Activated CD8-positive, alpha-beta memory T cell treated with anti-CD3 and anti-CD28 coated beads, Interleukin-2, amount 10 ng/mL, durations not matched to agents 7 days and 5 days (primary cell): ENCODE results near the gene GJB4. TPM values are rescaled to one million over a fixed set of nuclear protein-coding genes. Genes with fewer than 3 reads are reported as not detected.
"Not testable (repeated sequence)": the region's sequence is repeated elsewhere in the genome, so short reads cannot be mapped to it uniquely, and the experiment has no call there.

Experiments
- ATAC-seq: fragments of 150-1000 bp; cut with Tn5 transposase; one replicate; pipeline ENCODE4 v1.10.0; 2021; ENCODE audit warnings: moderate library complexity
- CTCF ChIA-PET: fragments of 350-600 bp; sonication (Branson Sonifier 250); formaldehyde crosslinking; loops from one replicate; lab custom pipeline; 2021; ENCODE audit warnings: antibody characterized with exemption; lab: Charles Lee
- DNase-seq: peaks from one replicate; pipeline ENCODE4 v3.0.0-alpha.2; 2020
- H3K27ac Mint-ChIP-seq: one replicate; pipeline ENCODE4 v1.8.0; 2021; ENCODE audit warnings: mild to moderate bottlenecking, mixed read lengths
- H3K27me3 Mint-ChIP-seq: one replicate; pipeline ENCODE4 v1.8.0; 2021; ENCODE audit warnings: mixed read lengths
- H3K36me3 Mint-ChIP-seq: one replicate; pipeline ENCODE4 v1.8.0; 2021; ENCODE audit warnings: mild to moderate bottlenecking, mixed read lengths
- H3K4me1 Mint-ChIP-seq: one replicate; pipeline ENCODE4 v1.8.0; 2021; ENCODE audit warnings: mixed read lengths
- H3K4me3 Mint-ChIP-seq: one replicate; pipeline ENCODE4 v1.8.0; 2021; ENCODE audit warnings: mild to moderate bottlenecking, moderate library complexity, mixed read lengths
- H3K9me3 Mint-ChIP-seq: one replicate; pipeline ENCODE4 v1.8.0; 2022; ENCODE audit warnings: low read depth, mixed read lengths
- total RNA-seq, 2 experiments: library from RNA; stranded (reverse); gene quantifications; one replicate each; pipeline ENCODE4 v1.2.3, GENCODE V29; 2021

The GJB4 gene
- not detected for total RNA-seq

DNA sequence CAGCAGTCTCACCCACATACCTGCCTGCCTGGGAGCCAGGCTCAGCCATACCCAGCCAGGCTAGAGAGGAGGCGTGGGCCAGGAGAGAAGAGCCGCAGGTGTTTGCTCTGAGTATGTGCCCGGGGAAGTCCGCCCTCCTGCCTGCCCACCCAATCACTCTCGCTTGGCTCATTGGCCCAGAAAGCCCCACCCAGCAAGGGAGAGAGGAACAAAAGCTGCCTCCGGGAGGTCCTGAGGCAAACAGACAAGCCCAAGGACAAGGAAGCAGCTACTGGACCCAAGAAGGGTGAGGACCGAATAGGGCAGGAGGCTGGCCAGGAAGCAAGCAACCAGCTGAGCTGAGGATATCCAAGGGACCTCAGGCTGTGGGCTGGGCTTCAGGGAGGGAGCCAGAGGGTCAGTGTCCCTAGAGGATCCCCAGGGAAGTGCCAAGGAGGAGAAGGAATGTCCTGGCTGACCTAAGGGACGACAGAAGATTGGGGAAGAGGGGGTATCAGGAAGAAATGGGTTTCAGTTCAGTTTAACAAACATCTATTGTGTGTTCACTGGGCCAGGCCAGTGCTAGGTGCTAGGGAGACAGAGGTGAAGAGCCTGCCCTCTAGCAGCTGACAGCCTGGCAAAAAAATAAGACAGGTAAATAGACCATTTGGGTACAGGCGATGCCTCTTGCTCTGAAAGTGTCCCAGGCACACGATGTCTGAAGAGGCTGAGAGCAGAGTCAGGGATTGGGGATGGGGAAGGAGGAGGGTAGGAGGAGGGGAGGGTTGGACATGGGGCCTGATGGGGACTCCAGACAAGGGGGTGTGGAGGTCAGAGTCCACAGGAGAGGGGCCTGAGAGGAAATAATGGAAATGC, at the start of gene GJB4:
Gene GJB4 (plus strand): TSS at position 238 of the 855 bp plus-strand sequence. CDS start 1,515 bp downstream, outside the sequence.
- no peak for DNase-seq
- no peaks in the 10 kb centered on the region for H3K9me3 Mint-ChIP-seq
- CTCF ChIA-PET, result no interaction called here
- no peak within 1 kb of the TSS for H3K27ac Mint-ChIP-seq
- no peaks in the 10 kb centered on the region for H3K4me1 Mint-ChIP-seq
- no peaks in the 10 kb centered on the region for H3K27me3 Mint-ChIP-seq
- ATAC-seq, result no peak
- H3K36me3 Mint-ChIP-seq, result no peaks in the 10 kb centered on the region
- no peak within 1 kb of the TSS for H3K4me3 Mint-ChIP-seq

DNA sequence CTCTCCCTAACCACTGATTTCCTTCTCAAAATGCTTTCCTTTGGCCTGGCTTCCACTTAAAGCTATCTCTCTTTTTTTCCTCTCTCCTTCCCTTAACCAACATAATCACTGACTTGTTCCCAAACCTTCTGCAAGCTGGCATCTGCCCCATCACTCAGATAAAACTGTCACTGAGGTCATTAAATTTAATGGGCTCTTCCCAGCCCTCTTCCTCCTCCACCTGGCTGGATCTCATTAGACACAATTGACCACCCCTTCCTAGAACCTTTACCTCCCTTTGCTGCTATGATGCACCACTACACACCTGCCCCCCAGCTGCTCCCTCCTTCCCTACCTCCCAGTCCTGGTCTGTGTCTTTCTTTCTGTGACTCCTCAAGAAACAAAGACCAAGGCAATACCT, 48.7 kb upstream of the GJB4 start:
- Mint-ChIP-seq H3K27ac (no peak overlapping the region), H3K4me1 (no peaks in the 10 kb centered on the region), H3K4me3 (no peak overlapping the region), H3K27me3 (peaks cover 2% of the 10 kb centered on the region), H3K9me3 (no peaks in the 10 kb centered on the region), H3K36me3 (no peaks in the 10 kb centered on the region)
- no peak for DNase-seq
- ATAC-seq, result no peak
- CTCF ChIA-PET, result no interaction called here

DNA sequence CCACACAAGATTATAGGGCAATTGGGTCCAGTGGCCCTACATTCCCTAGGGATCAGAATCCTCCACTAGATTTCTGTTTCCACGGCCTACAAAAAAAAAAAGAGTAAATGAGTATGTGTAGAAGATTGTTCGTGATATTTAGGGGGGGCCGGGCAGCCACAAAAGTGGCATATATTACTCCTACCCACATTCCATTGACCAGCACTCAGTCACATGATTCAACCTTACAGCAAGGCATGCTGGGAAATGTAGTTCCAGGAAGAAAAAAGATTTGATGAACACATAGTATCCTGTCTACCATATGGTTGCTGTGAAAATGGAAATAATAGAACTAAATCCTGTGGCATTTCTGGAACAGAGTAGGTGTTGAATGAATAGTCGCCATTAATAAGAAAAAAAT, 48.1 kb upstream of the GJB4 start:
- H3K4me1 Mint-ChIP-seq, result no peaks in the 10 kb centered on the region
- no peak for ATAC-seq
- CTCF ChIA-PET, result no interaction called here

DNA sequence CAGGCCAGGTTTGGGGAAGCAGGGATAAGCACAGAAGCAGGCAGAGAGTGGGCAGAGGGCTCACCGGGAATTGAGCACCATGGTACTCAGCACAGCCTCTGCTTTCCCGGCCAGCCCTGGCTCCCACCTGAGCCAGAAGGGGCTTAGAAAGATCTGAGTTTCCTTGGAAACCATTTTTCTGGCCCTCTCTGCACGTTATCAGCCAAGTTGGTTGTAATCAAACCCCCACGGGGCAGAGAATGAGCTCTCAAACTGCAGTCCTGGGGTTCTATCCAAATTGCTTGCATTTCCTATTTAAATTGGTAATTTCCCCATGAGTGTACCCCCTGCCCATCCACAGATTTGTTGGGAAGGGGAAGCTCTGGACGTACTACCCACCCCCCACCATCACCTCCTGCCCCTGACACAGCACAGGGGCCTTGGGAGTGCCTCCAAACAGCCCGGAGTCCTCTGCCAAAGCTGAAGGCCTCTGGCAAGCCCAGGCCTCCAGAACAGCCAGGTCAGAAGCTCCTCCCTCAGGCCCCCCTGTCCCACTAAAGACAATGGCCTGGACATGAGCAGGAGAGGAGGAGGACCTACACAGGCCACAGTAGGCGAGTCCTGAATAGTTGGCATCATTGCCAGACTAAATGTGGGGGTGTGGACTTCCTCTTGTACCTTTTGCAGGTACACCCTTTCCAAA, 47.4 kb upstream of the GJB4 start:
- H3K27me3 Mint-ChIP-seq, result no peaks in the 10 kb centered on the region
- CTCF ChIA-PET, result no interaction called here

More for the DNA sequence above, 48.1 kb upstream of the GJB4 start:
- Mint-ChIP-seq H3K36me3 (no peaks in the 10 kb centered on the region), H3K4me3 (no peak overlapping the region), H3K27me3 (no peaks in the 10 kb centered on the region), H3K9me3 (no peaks in the 10 kb centered on the region), H3K27ac (no peak overlapping the region)
- no peak for DNase-seq

DNA sequence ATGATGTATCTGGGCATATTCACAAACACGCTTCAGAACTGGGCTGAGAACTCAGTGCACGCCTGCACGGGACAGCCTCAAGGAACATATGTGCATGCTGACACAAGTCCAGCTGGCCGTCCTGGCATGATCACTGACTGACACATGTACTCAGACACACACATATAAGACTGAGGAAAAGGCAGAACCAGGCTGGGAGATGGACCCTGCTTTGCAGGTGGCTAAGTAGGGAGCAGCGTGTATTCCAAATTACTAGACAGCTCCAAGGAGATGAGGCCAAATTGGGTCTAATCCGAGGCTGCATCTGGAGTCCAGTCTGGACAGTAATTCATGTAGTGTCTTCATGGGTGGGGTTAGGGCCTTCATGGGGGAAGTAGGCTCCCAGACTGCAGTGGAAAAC, 46.1 kb upstream of the GJB4 start:
- CTCF ChIA-PET, result interaction anchor here (1.1 kb wide), 1 partner anchor 29 kb away, joined by 3 read pairs; no protein-coding TSS in a partner anchor
- no peaks in the 10 kb centered on the region for H3K36me3 Mint-ChIP-seq
- H3K9me3 Mint-ChIP-seq, result no peaks in the 10 kb centered on the region
- DNase-seq (no peak), ATAC-seq (no peak)
- no peak overlapping the region for H3K4me3 Mint-ChIP-seq
- H3K27ac Mint-ChIP-seq, result no peak overlapping the region
- no peaks in the 10 kb centered on the region for H3K4me1 Mint-ChIP-seq
- H3K27me3 Mint-ChIP-seq, result no peaks in the 10 kb centered on the region

More for the DNA sequence above, 47.4 kb upstream of the GJB4 start:
- ATAC-seq, result no peak
- Mint-ChIP-seq H3K36me3 (no peaks in the 10 kb centered on the region), H3K4me1 (no peaks in the 10 kb centered on the region), H3K27ac (no peak overlapping the region), H3K9me3 (no peaks in the 10 kb centered on the region), H3K4me3 (no peak overlapping the region)
- no peak for DNase-seq

DNA sequence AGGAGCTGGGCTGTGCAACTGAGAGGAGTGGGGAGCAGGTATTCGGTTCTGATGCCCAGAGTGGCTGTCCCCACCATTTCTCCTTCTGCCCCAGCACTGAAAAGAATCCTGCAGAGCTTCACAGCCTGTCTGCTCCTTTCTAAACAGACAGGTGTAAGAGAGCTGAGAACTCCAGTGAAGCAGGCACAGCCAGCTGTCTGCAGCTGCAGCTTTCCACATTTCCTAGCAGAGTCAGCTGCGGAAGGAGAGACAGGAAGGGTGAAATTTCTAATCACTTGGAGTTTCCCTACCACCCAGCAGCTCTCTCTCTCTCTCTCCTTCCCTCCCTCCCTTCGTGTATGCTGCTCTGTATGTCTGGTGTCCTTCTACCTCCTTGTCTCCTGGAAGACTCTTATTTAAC, 45.2 kb upstream of the GJB4 start:
- CTCF ChIA-PET, result interaction anchor here (1.1 kb wide), 1 partner anchor 28 kb away, joined by 3 read pairs; no protein-coding TSS in a partner anchor
- ATAC-seq (no peak), DNase-seq (no peak)
- no peaks in the 10 kb centered on the region for H3K27me3 Mint-ChIP-seq
- no peak overlapping the region for H3K27ac Mint-ChIP-seq
- no peaks in the 10 kb centered on the region for H3K9me3 Mint-ChIP-seq
- no peaks in the 10 kb centered on the region for H3K36me3 Mint-ChIP-seq
- H3K4me3 Mint-ChIP-seq, result no peak overlapping the region
- no peaks in the 10 kb centered on the region for H3K4me1 Mint-ChIP-seq

DNA sequence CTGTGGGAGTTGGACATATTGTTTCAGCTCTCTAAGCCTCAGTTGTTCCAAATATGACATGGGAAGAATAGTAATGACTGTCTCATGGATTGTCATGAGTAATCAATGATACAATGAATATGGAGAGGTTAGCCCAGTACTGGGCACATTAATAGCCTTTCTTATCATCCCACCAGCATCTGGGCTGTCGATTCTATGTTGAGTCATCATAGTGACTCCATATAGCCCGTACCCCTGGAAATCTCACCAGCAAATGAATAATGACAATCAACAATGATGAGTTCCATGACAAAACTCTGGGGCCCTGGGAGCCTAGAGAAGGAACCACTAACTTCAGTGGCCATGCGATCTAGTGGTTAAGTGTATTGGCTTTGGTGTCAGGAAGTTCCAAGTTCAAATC, 44.4 kb upstream of the GJB4 start:
- ATAC-seq (no peak), DNase-seq (no peak)
- Mint-ChIP-seq H3K4me1 (no peaks in the 10 kb centered on the region), H3K36me3 (no peaks in the 10 kb centered on the region), H3K27ac (no peak overlapping the region), H3K9me3 (no peaks in the 10 kb centered on the region), H3K27me3 (peaks cover 5% of the 10 kb centered on the region), H3K4me3 (no peak overlapping the region)
- CTCF ChIA-PET, result no interaction called here

DNA sequence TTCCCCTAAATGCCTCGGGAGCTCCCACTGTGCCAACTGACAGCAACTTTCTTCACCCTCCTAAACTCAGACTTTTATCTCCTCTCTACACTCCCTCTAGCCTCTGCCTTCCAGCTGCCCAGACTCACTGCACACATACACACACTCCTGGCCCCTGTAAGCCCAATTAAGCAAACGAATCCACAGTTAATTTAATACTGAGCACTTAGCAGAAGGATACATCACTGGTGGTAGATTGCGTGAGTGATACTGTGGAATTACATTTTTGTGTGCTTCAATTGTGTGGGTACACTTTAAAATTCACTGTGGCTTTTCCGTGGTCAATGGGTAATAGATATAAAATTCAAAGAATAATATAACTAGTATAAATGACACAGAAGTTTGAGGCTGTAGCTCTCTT, 38.3 kb upstream of the GJB4 start:
- CTCF ChIA-PET, result interaction anchor here (0.9 kb wide), 1 partner anchor 42 kb away, joined by 3 read pairs; no protein-coding TSS in a partner anchor
- H3K9me3 Mint-ChIP-seq, result no peaks in the 10 kb centered on the region
- DNase-seq (no peak), ATAC-seq (no peak)
- no peaks in the 10 kb centered on the region for H3K4me1 Mint-ChIP-seq
- no peak overlapping the region for H3K4me3 Mint-ChIP-seq
- H3K27ac Mint-ChIP-seq, result no peak overlapping the region
- no peaks in the 10 kb centered on the region for H3K36me3 Mint-ChIP-seq
- H3K27me3 Mint-ChIP-seq, result peaks cover 20% of the 10 kb centered on the region

DNA sequence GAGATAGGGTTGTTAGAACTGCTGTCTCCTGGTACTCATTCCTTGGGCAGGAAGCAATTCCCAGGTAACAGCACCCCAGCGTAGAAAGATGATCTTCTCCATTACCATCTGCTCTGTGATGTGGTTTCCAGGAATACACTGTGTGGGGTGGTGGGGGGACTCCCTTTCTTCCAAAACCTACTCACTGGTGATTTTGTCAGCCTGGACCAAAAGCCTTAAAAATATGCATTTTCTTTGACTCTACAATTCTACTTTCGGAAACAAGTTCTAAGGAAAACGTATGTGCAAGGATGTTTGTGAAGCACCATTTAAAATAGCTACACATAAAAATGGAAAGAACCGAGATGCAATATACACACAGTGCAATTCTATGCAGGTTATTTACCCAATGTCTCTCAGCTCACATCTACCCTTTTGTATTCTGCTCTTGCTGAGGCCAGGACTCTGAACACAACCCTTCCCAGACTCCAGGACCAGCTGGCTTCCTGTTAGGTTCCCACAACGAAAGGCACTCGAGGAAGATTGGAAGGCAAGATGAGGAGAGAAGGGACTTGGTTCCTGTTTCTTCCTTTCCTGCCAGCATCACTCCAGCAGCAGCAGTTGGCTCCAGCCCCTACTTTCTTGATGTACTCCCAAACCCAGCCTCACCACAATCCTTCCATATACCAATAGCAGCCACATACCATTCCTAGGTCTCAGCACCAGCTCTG, 37.7 kb upstream of the GJB4 start:
- ATAC-seq, result no peak
- CTCF ChIA-PET, result interaction anchor here (0.9 to 1.5 kb wide), 2 partner anchors 21 to 42 kb away, joined by 3 to 4 read pairs; no protein-coding TSS in a partner anchor
- no peak overlapping the region for H3K27ac Mint-ChIP-seq
- H3K4me3 Mint-ChIP-seq, result no peak overlapping the region
- no peaks in the 10 kb centered on the region for H3K4me1 Mint-ChIP-seq
- no peaks in the 10 kb centered on the region for H3K9me3 Mint-ChIP-seq
- DNase-seq, result no peak
- peaks cover 23% of the 10 kb centered on the region for H3K27me3 Mint-ChIP-seq
- H3K36me3 Mint-ChIP-seq, result no peaks in the 10 kb centered on the region

DNA sequence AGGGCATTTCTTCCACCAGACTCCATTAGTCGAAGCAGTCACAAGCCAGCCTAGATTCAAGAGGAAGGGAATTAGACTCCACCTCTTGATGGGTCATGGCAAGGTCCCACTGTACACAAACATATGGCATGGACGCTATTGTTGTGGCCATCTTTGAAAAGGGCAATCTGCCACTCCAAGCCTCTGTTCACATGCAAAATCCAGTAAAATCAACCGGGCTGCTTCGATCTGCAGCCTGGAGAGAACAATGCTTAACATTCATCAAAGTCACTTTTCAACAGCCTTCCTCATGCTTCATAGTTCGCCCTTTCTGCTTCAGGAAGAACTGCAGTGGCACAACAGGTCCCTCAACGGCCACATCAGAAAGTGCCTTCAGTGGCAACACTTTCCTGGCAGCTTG, 32.7 kb upstream of the GJB4 start:
- ATAC-seq, result no peak
- no peak for DNase-seq
- peaks cover 21% of the 10 kb centered on the region for H3K27me3 Mint-ChIP-seq
- no peak overlapping the region for H3K4me3 Mint-ChIP-seq
- H3K36me3 Mint-ChIP-seq, result no peaks in the 10 kb centered on the region
- CTCF ChIA-PET, result interaction anchor here (4.6 kb wide), 1 partner anchor 16 kb away, joined by 16 read pairs; no protein-coding TSS in a partner anchor
- H3K27ac Mint-ChIP-seq, result no peak overlapping the region
- no peaks in the 10 kb centered on the region for H3K9me3 Mint-ChIP-seq
- H3K4me1 Mint-ChIP-seq, result no peaks in the 10 kb centered on the region

DNA sequence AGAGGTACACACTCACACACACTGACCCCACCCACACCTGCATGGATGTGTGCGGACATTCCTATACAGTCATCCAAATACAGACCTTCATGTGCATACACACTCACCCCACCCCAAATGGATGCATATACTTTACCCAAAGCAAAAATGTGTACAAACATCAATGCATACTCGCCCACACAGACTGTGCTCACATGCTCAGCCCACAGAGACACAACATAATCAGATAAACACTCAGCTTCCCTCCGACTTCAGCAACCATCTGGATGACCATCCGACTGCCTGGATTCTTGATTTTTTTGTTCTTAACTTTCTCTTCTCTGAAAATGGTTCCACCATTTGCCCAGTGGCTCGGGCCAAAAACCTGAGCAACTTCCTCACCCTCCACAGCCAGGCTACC, 29.1 kb upstream of the GJB4 start:
- DNase-seq (no peak), ATAC-seq (no peak)
- H3K9me3 Mint-ChIP-seq, result no peaks in the 10 kb centered on the region
- CTCF ChIA-PET, result interaction anchor here (1.2 kb wide), 1 partner anchor 12 kb away, joined by 4 read pairs; no protein-coding TSS in a partner anchor
- peaks cover 16% of the 10 kb centered on the region for H3K27me3 Mint-ChIP-seq
- H3K4me3 Mint-ChIP-seq, result no peak overlapping the region
- H3K27ac Mint-ChIP-seq, result no peak overlapping the region
- H3K36me3 Mint-ChIP-seq, result no peaks in the 10 kb centered on the region
- H3K4me1 Mint-ChIP-seq, result no peaks in the 10 kb centered on the region

DNA sequence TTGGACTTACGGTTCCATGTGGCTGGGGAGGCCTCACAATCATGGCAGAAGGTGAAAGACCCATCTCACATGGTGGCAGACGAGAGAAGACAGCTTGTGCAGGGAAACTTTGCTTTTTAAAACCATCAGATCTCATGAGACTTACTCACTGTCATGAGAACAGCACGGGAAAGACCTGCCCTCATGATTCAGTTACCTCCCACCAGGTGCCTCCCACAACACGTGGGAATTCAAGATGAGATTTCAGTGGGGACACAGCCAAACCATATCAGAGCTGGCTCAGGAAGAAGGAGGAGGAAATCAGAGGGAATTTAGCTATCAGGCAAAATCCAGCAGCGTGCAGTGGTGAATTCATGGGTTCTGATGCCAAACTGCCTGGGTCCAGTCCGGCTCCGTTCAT, 26.7 kb upstream of the GJB4 start:
- H3K4me1 Mint-ChIP-seq, H3K27me3 Mint-ChIP-seq, H3K36me3 Mint-ChIP-seq, H3K9me3 Mint-ChIP-seq, H3K27ac Mint-ChIP-seq, CTCF ChIA-PET, H3K4me3 Mint-ChIP-seq, ATAC-seq, DNase-seq: not testable (repeated sequence)

DNA sequence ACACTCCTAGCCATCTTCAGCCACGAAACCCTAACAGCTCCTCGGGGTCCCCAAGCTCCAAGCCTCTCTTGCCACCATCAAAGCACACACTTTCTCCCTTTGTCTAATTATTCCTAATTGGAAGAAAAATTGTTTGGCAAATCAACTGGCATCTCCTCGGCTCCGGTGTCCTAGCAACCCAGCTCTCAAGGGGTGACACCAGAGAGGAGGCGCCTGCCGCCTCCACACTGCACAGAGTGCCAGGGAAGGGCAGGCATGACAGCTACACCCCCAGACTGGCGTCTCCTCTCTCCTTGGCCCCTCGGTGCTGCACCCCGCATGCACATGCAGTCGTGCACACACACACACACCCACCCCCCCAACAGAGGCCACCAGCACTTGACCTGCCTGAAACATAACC, 22.8 kb upstream of the GJB4 start:
- H3K4me1 Mint-ChIP-seq, result no peaks in the 10 kb centered on the region
- H3K27me3 Mint-ChIP-seq, result peaks cover 6% of the 10 kb centered on the region
- no peak overlapping the region for H3K4me3 Mint-ChIP-seq
- H3K36me3 Mint-ChIP-seq, result no peaks in the 10 kb centered on the region
- no peak for DNase-seq
- no peaks in the 10 kb centered on the region for H3K9me3 Mint-ChIP-seq
- CTCF ChIA-PET, result no interaction called here
- ATAC-seq, result no peak
- H3K27ac Mint-ChIP-seq, result no peak overlapping the region
